ENCODE data around the gene WRAP53.

GRCh38 chr17:7703584-7704479 is 15.6 kb downstream of the WRAP53 start:
- TF ChIP-seq CHD4 (IDR thresholded peaks at IDR 0.05) (no peak), SPI1 (IDR thresholded peaks at IDR 0.05; ENCODE audit: borderline replicate concordance, insufficient read depth, low read depth, low read length) (no peak), RBBP5 (conservative IDR thresholded peaks at IDR 0.05) (no peak), TBL1XR1 (IDR thresholded peaks at IDR 0.05; ENCODE audit: low read depth, low read length) (no peak), POLR2AphosphoS5 (IDR thresholded peaks at IDR 0.05; ENCODE audit: low read length) (no peak), REST (IDR thresholded peaks at IDR 0.05; ENCODE audit: low read depth, low read length) (no peak)
